Muscle of leg (tissue), 11 donors: ENCODE measurements around the gene LPO. TPM values are rescaled to one million over a fixed set of nuclear protein-coding genes. Genes with fewer than 3 reads are reported as not detected.

Experiments used
- DNase-seq: peaks from one replicate; pipeline ENCODE4 v3.0.0; 2013
- H3K27ac ChIP-seq: one replicate; pipeline ENCODE4 v1.5.1; 2013; ENCODE audit warnings: mild to moderate bottlenecking, low read length, control low read depth
- H3K27me3 ChIP-seq: one replicate; pipeline ENCODE4 v1.6.1; 2013; ENCODE audit warnings: low read length; ENCODE audit not compliant: control insufficient read depth, insufficient read depth
- H3K36me3 ChIP-seq: one replicate; pipeline ENCODE4 v1.6.1; 2013; ENCODE audit warnings: low read length; ENCODE audit not compliant: control insufficient read depth, insufficient read depth
- H3K4me1 ChIP-seq: one replicate; pipeline ENCODE4 v1.6.1; 2013; ENCODE audit warnings: low read length; ENCODE audit not compliant: control insufficient read depth, insufficient read depth
- H3K4me3 ChIP-seq: one replicate; pipeline ENCODE4 v1.5.1; 2013; ENCODE audit warnings: low read length, control low read depth
- H3K9me3 ChIP-seq: replicated peaks from 2 replicates; pipeline ENCODE4 v1.6.1; 2013; ENCODE audit warnings: low read depth, low read length; ENCODE audit not compliant: control insufficient read depth
- WGBS: methylation state at CpG from one replicate; pipeline ENCODE4 v1.1.5; 2013; ENCODE audit warnings: missing lambda C conversion rate; ENCODE audit not compliant: insufficient coverage; 5-methylcytosine and 5-hydroxymethylcytosine counted together
- polyA plus RNA-seq, 8 donors: library from polyadenylated mRNA; unstranded; fragments of 120-200 nt; gene quantifications; one replicate each; pipeline versions ENCODE4 v1.2.1 to v1.2.3, GENCODE V29; 2013; ENCODE audit warnings: inconsistent platforms in 1 of 8, low replicate concordance in 1 of 8; ENCODE audit not compliant: insufficient read length in 8 of 8, insufficient read depth in 1 of 8
- total RNA-seq: library from RNA; stranded (reverse); fragments of 120-200 nt; gene quantifications from one replicate; pipeline ENCODE4 v1.2.4, GENCODE V29; 2013

The LPO gene
- total and polyA plus RNA-seq, 9 donors: 0.05 to 0.40 (median 0.11) TPM; not detected in 2

DNA sequence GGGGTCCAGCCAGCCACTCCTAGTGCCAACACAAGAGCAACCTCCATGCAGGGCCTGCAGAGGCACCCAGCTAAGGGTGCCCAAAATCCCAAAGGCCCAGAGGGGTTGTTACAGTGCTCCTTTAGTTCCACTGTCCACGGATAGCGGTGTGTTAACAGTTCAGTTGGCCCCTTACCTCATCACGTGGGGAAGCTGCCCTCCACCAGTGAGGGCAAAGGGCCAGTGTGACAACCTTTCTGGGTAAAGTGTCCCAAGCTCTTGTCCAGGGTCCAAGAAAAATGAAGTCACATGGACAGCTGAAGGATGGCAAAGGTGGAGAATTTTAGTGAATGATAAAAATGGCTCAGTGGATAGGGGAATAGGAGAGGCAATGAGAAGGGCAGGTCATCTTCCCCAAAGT, 10.7 kb upstream of the LPO start:
- no peaks in the 10 kb centered on the region for H3K36me3 ChIP-seq
- H3K27me3 ChIP-seq: peaks cover 16% of the 10 kb centered on the region
- H3K27ac ChIP-seq: no peak overlapping the region
- no peaks in the 10 kb centered on the region for H3K9me3 ChIP-seq
- no peak for DNase-seq
- 85% methylated on average over 3 of the region's 3 CpGs for WGBS
- no peak overlapping the region for H3K4me3 ChIP-seq
- peaks cover 2% of the 10 kb centered on the region for H3K4me1 ChIP-seq

DNA sequence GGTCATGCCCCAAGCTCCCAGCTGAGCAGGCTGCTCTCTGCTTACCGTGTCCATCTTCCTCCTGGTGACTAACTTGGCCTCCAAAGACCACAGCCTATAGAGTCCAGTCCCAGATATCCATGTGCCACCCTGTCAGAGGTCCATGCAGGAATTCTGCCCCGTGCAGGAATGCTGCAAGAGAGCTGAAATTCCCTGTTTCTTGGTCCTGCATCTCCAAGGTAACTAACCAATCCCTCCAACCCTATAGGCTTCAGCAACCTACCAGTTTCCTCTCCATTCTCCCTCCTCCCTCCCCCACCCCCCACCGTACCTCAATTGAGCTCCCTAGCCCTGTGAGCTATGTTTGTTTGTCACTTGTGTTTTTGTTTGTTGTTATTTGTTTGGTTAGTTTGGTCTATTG, 9.7 kb upstream of the LPO start:
- Histone ChIP-seq H3K4me1 (peaks cover 2% of the 10 kb centered on the region), H3K4me3 (no peak overlapping the region), H3K27me3 (peaks cover 20% of the 10 kb centered on the region), H3K27ac (no peak overlapping the region), H3K9me3 (no peaks in the 10 kb centered on the region), H3K36me3 (no peaks in the 10 kb centered on the region)
- WGBS: 34% methylated on average over 2 of the region's 3 CpGs
- no peak for DNase-seq

DNA sequence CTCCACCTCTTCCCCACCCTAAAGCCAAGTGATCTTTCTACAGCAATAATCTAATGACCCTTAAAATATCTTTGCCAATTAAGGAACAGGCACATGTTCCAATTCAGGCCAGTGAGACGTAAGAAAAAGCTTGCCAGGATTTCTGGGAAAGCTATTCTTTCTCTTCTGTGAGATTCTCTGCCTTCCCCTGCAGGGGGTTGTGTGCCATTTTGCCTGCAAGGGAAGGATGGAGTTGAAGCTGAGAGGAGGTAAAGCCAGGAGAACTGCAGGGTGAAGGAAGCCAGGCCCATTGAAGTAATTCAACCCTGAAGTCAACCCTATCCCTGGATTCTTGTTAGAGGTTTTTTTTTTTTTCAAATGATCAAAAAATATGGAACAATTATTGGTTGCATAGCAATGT, 9.0 kb upstream of the LPO start:
- Histone ChIP-seq H3K4me3 (no peak overlapping the region), H3K4me1 (peaks cover 2% of the 10 kb centered on the region), H3K9me3 (no peaks in the 10 kb centered on the region), H3K27me3 (peaks cover 21% of the 10 kb centered on the region), H3K36me3 (no peaks in the 10 kb centered on the region), H3K27ac (no peak overlapping the region)
- 17% methylated on average over 1 of the region's 1 CpG for WGBS
- DNase-seq: no peak

DNA sequence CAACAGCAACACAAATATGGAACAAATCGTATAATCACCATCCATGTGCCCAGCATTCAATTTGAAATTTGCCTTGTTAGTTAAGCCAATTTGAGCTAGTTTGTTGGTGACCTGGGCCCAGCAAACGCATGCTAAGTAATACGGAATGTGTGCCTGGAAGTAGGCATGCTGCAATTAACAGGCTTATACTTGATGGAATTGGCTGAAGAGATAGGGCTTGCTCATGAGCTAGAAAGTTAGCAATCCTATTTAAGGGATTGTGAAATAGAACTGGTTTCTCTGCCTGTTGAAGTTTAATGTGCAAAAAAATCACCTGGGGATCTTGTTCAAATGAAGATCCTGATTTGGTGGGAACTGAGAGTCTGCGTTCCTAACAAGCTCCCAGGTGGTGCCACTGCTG, 8.5 kb upstream of the LPO start:
- no peak overlapping the region for H3K4me3 ChIP-seq
- H3K27ac ChIP-seq: no peak overlapping the region
- H3K4me1 ChIP-seq: peaks cover 2% of the 10 kb centered on the region
- H3K9me3 ChIP-seq: no peaks in the 10 kb centered on the region
- H3K36me3 ChIP-seq: no peaks in the 10 kb centered on the region
- WGBS: 89% methylated on average over 4 of the region's 4 CpGs
- DNase-seq: no peak
- H3K27me3 ChIP-seq: peaks cover 21% of the 10 kb centered on the region

DNA sequence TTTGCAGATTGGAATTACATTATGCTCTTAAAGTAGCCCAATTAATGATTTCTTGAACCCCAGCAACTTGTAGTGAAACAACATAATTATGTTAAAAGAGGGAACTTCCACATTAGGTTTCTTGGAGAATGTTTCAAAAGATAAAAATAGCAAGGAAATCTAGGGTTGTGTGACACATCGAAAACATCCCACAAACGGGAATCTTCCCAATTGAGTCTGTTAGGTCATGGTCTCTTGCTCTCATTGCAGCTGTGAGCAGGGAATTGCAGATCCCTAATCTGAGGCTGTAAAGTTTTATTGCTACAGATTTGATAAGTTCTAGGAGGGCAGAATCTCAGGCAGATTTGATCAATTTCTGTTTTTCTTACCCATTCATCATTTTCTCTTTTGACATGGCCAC, 6.7 kb upstream of the LPO start:
- Histone ChIP-seq H3K36me3 (no peaks in the 10 kb centered on the region), H3K9me3 (no peaks in the 10 kb centered on the region), H3K4me3 (no peak overlapping the region), H3K4me1 (peaks cover 2% of the 10 kb centered on the region), H3K27me3 (peaks cover 29% of the 10 kb centered on the region), H3K27ac (no peak overlapping the region)
- peak; percentile 15 for DNase-seq
- WGBS: 29% methylated on average over 2 of the region's 2 CpGs

DNA sequence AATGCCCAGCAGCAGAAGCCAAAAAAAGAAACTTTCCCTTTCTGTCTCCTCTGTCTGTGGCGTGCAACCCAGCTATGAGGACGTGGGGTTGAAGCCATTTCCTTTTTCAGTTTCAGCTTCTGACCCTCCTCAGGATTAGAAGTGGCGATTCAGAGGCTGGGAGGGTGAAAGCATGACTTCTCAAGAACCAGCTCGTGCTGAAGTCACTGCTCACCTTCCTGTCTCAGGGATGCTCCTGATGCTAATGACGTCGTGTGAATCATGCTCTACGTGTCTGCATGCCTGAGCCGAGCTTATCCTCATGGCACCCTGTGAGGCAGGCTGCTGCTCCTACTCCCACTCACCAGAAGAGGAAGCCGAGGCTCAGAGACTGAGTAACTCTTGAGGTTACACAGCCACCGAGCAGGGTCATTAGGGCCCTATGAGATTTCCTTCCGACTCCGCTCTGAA, 5.7 kb upstream of the LPO start:
- Histone ChIP-seq H3K4me1 (peaks cover 2% of the 10 kb centered on the region), H3K4me3 (no peak overlapping the region), H3K9me3 (no peaks in the 10 kb centered on the region), H3K36me3 (no peaks in the 10 kb centered on the region), H3K27ac (no peak overlapping the region), H3K27me3 (peaks cover 26% of the 10 kb centered on the region)
- peak; percentile 8 for DNase-seq
- 41% methylated on average over 8 of the region's 12 CpGs for WGBS

DNA sequence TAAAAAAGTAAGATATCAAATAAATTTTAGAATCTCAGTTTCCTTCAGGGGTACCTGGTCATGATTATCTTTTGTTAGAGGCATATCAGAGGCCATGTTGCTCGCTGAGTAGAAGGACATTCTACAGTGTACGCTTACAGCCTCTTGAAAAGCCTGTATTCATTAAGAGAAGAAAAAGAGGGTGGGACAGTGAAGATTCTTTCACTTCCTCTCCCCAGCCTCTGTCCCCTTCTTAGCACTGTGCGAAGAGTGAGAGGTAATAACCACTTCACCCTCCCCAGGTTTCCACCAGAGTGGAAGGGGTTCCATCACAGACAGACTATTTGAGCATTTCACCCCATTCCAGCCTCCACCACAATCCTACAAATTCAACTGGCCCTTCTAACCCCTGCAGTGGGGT, 4.8 kb upstream of the LPO start:
- Histone ChIP-seq H3K36me3 (no peaks in the 10 kb centered on the region), H3K27ac (no peak overlapping the region), H3K27me3 (peaks cover 26% of the 10 kb centered on the region), H3K4me1 (peaks cover 2% of the 10 kb centered on the region), H3K4me3 (no peak overlapping the region), H3K9me3 (no peaks in the 10 kb centered on the region)
- WGBS: no CpG with 5 or more reads among the region's 3 CpGs
- no peak for DNase-seq

DNA sequence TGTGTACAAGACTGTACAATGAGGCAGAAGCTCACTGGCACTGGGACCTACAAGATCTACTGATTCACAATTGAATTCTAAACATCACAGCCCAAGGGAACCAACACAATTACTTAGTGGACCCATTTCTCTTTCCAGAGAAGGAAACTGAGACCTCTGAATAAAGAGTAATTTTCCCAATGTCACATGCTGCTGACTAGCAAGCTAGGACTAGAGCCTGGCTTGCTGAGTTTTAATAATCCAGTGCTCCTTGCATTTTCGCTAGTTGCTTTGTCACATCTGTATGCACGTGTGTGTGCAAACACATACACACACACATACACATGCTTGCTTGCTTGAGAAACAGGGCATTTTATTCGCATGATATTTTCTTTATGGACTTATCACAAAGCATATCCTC, 3.9 kb upstream of the LPO start:
- DNase-seq: no peak
- Histone ChIP-seq H3K4me3 (no peak overlapping the region), H3K27me3 (peaks cover 30% of the 10 kb centered on the region), H3K27ac (no peak overlapping the region), H3K4me1 (peaks cover 2% of the 10 kb centered on the region), H3K9me3 (no peaks in the 10 kb centered on the region), H3K36me3 (no peaks in the 10 kb centered on the region)
- 95% methylated on average over 2 of the region's 3 CpGs for WGBS

DNA sequence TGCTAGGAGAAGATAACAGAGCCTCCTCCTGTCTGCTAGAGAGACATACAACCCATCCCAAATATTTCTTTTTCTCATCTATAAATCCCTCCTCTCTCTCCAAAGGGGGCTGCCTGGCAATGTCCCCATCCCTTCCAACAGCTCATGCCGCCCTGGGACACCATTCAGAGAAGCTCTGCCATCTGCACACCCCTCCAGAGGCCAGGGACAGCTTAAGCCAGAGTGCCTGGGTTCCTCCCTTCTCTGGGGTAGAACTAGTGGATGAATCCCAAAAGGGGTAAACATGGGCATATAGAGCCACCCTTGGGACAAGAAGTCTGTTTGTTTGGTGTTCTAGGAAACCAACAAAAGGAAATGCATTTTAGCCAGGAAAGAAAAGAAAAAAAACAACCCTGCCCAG, 2.6 kb upstream of the LPO start:
- Histone ChIP-seq H3K27me3 (peaks cover 34% of the 10 kb centered on the region), H3K4me3 (no peak overlapping the region), H3K27ac (no peak overlapping the region), H3K36me3 (no peaks in the 10 kb centered on the region), H3K9me3 (no peaks in the 10 kb centered on the region), H3K4me1 (peaks cover 2% of the 10 kb centered on the region)
- DNase-seq: no peak
- no CpG with 5 or more reads among the region's 1 CpG for WGBS

DNA sequence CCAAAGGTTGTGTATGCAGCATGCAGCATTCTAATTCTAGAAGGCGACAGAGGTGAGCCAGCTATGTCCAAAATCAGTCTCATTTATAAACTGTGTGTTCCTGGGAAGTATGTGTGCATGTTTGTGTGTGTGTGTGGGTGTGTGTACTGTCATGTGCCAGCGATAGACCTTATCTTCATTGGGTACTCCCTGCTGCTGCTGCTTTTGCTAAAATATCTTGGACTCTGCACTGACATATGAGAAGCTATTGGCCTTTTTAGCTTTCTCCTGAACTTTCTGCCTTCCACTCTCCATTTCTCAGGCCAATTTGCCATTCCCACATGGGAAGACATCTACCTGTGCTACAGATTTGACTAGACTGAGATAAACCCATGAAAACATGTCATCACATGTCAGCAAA, 2.0 kb upstream of the LPO start:
- Histone ChIP-seq H3K4me1 (peaks cover 2% of the 10 kb centered on the region), H3K27ac (no peak overlapping the region), H3K4me3 (no peak overlapping the region), H3K27me3 (peaks cover 39% of the 10 kb centered on the region), H3K9me3 (no peaks in the 10 kb centered on the region), H3K36me3 (no peaks in the 10 kb centered on the region)
- WGBS: no CpG with 5 or more reads among the region's 2 CpGs
- DNase-seq: no peak

DNA sequence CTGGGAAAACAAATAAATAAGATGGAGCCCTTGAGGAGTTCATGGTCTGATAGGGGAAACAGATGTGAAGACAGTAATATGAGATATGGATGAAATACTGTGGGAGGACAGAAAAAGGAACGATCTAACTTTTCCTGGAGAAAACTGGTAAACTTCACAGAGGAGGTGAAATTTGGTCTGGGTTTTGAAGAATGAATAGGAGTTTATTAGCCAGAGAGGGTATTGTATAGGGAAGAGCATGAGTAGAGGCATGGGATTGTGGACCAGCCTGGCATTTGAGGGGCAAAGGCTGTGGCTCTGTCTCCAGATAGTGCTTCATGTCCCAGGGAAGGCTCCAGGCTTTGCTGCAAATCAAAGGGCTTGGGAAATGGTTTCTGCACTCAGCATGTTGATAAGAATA, 1.6 kb downstream of the LPO start:
- no peak for DNase-seq
- Histone ChIP-seq H3K9me3 (no peaks in the 10 kb centered on the region), H3K4me3 (no peak overlapping the region), H3K36me3 (no peaks in the 10 kb centered on the region), H3K4me1 (peaks cover 4% of the 10 kb centered on the region), H3K27ac (no peak overlapping the region), H3K27me3 (peaks cover 38% of the 10 kb centered on the region)
- WGBS: 63% methylated on average over 1 of the region's 1 CpG
